Measurements from ENCODE around the gene SPRR5. TPM values are rescaled to one million over a fixed set of nuclear protein-coding genes. Genes with fewer than 3 reads are reported as not detected.

Gene SPRR5
- total and polyA plus RNA-seq, 4 donors, result not detected

DNA sequence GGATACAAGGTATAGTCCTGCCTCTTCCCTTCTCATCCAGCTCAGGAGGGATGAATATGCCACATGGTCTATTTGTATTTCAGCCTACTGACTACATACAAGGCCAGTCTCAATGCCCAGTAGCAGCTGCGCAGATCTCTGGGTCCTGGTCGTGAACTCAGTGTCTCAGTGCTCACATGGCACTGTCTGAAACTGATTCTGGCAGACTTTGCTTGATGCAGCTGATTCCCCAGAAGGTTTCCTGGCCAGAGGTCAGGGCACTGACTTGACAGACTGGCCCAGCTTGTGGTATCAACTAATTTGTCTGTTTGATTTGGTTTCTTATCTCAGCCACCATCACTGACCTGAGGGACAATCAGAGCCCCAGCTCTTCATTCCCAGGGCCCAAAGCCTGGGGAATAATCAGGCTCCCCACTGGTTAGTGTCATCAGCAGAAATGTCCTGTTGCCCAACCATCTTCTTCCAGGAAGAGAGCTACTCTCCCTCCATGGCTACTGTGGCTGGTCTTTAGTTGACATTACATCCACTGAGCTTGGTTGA lies 15.9 kb downstream of the SPRR5 start (continued):
- TF ChIP-seq, protein P1, sequence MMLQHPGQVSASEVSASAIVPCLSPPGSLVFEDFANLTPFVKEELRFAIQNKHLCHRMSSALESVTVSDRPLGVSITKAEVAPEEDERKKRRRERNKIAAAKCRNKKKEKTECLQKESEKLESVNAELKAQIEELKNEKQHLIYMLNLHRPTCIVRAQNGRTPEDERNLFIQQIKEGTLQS (IDR thresholded peaks at IDR 0.05), result no peak
- TF ChIP-seq HNF4A (conservative IDR thresholded peaks at IDR 0.05) (no peak), SP1 (IDR thresholded peaks at IDR 0.05) (no peak), RXRA (IDR thresholded peaks at IDR 0.05) (no peak), JUND (IDR thresholded peaks at IDR 0.05) (no peak), YY1 (IDR thresholded peaks at IDR 0.05) (no peak), HNF4G (IDR thresholded peaks at IDR 0.05) (no peak)

DNA sequence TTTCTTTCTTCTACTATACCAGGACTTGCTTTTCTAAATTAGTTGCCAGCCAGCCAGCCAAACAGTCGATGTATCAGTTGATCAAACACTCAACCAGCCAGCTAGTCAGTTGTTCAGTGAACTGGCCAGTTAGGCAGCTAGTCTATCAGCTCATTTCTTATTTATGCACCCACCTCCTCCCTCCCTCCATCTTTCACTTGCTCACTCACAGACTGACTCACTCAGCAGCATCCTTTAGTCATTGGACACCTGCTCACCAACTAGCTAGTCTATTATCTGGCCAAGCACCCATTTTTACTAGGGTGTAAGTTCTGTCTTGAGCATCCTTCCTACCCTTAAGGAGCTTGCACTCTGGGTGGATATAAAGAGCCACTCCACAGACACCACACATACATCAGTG lies 17.5 kb downstream of the SPRR5 start:
- no peaks in the 10 kb centered on the region for H3K36me3 ChIP-seq (ENCODE audit: control insufficient read depth in 4 of 4, insufficient read depth in 3 of 4, low read depth in 1 of 4, low read length in 3 of 4)
- H3K4me3 ChIP-seq (ENCODE audit: low read depth in 1 of 3, low read length in 3 of 3), result no peak overlapping the region
- no peak for DNase-seq (ENCODE audit: low spot score)
- H3K27ac ChIP-seq (ENCODE audit: low read depth in 1 of 2, low read length in 2 of 2), result no peak overlapping the region
- TF ChIP-seq RAD21 (IDR thresholded peaks at IDR 0.05) (no peak), FOXA1 (IDR thresholded peaks at IDR 0.05) (no peak), RXRA (IDR thresholded peaks at IDR 0.05) (no peak), TAF1 (conservative IDR thresholded peaks at IDR 0.05) (no peak), SP1 (IDR thresholded peaks at IDR 0.05) (no peak), JUND (IDR thresholded peaks at IDR 0.05) (no peak), GABPA (IDR thresholded peaks at IDR 0.05 in 1 of 2, conservative IDR thresholded peaks at IDR 0.05 in 1 of 2) (no peak), HNF4A (conservative IDR thresholded peaks at IDR 0.05) (no peak), FOXA2 (IDR thresholded peaks at IDR 0.05) (no peak), NR2F2 (IDR thresholded peaks at IDR 0.05) (no peak), YY1 (IDR thresholded peaks at IDR 0.05) (no peak), EGR1 (IDR thresholded peaks at IDR 0.05; ENCODE audit: low read depth in 2 of 2) (no peak), HNF4G (IDR thresholded peaks at IDR 0.05) (no peak)
- TF ChIP-seq, protein P1 (IDR thresholded peaks at IDR 0.05), result no peak
- TF ChIP-seq, protein P2, sequence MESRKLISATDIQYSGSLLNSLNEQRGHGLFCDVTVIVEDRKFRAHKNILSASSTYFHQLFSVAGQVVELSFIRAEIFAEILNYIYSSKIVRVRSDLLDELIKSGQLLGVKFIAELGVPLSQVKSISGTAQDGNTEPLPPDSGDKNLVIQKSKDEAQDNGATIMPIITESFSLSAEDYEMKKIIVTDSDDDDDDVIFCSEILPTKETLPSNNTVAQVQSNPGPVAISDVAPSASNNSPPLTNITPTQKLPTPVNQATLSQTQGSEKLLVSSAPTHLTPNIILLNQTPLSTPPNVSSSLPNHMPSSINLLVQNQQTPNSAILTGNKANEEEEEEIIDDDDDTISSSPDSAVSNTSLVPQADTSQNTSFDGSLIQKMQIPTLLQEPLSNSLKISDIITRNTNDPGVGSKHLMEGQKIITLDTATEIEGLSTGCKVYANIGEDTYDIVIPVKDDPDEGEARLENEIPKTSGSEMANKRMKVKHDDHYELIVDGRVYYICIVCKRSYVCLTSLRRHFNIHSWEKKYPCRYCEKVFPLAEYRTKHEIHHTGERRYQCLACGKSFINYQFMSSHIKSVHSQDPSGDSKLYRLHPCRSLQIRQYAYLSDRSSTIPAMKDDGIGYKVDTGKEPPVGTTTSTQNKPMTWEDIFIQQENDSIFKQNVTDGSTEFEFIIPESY (IDR thresholded peaks at IDR 0.05), result no peak
- TF ChIP-seq, protein P3, sequence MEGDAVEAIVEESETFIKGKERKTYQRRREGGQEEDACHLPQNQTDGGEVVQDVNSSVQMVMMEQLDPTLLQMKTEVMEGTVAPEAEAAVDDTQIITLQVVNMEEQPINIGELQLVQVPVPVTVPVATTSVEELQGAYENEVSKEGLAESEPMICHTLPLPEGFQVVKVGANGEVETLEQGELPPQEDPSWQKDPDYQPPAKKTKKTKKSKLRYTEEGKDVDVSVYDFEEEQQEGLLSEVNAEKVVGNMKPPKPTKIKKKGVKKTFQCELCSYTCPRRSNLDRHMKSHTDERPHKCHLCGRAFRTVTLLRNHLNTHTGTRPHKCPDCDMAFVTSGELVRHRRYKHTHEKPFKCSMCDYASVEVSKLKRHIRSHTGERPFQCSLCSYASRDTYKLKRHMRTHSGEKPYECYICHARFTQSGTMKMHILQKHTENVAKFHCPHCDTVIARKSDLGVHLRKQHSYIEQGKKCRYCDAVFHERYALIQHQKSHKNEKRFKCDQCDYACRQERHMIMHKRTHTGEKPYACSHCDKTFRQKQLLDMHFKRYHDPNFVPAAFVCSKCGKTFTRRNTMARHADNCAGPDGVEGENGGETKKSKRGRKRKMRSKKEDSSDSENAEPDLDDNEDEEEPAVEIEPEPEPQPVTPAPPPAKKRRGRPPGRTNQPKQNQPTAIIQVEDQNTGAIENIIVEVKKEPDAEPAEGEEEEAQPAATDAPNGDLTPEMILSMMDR (IDR thresholded peaks at IDR 0.05; ENCODE audit: low read depth, low read length, missing input control), result no peak
- TF ChIP-seq, protein P4, sequence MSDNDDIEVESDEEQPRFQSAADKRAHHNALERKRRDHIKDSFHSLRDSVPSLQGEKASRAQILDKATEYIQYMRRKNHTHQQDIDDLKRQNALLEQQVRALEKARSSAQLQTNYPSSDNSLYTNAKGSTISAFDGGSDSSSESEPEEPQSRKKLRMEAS (IDR thresholded peaks at IDR 0.05), result no peak
- TF ChIP-seq, protein P5, sequence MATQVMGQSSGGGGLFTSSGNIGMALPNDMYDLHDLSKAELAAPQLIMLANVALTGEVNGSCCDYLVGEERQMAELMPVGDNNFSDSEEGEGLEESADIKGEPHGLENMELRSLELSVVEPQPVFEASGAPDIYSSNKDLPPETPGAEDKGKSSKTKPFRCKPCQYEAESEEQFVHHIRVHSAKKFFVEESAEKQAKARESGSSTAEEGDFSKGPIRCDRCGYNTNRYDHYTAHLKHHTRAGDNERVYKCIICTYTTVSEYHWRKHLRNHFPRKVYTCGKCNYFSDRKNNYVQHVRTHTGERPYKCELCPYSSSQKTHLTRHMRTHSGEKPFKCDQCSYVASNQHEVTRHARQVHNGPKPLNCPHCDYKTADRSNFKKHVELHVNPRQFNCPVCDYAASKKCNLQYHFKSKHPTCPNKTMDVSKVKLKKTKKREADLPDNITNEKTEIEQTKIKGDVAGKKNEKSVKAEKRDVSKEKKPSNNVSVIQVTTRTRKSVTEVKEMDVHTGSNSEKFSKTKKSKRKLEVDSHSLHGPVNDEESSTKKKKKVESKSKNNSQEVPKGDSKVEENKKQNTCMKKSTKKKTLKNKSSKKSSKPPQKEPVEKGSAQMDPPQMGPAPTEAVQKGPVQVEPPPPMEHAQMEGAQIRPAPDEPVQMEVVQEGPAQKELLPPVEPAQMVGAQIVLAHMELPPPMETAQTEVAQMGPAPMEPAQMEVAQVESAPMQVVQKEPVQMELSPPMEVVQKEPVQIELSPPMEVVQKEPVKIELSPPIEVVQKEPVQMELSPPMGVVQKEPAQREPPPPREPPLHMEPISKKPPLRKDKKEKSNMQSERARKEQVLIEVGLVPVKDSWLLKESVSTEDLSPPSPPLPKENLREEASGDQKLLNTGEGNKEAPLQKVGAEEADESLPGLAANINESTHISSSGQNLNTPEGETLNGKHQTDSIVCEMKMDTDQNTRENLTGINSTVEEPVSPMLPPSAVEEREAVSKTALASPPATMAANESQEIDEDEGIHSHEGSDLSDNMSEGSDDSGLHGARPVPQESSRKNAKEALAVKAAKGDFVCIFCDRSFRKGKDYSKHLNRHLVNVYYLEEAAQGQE (IDR thresholded peaks at IDR 0.05), result no peak
- H3K4me1 ChIP-seq (ENCODE audit: control insufficient read depth in 4 of 4, insufficient read depth in 4 of 4, low read length in 3 of 4), result peaks cover 0 to 11% (median 5%) of the 10 kb centered on the region in 4 donors
- H3K9ac ChIP-seq (ENCODE audit: low read depth in 1 of 2, low read length in 2 of 2), result no peak overlapping the region
- H3K9me3 ChIP-seq (ENCODE audit: control insufficient read depth in 4 of 4, low read length in 3 of 4), result no peaks in the 10 kb centered on the region
- WGBS, result 78% methylated on average over 1 of the region's 1 CpG
- no peaks in the 10 kb centered on the region for H3K27me3 ChIP-seq (ENCODE audit: control insufficient read depth in 4 of 4, insufficient read depth in 4 of 4, low read length in 3 of 4)

Data from liver (tissue), 9 donors.